Mononuclear cell (primary cell): ENCODE measurements around the gene BUB1. TPM values are rescaled to one million over a fixed set of nuclear protein-coding genes. Genes with fewer than 3 reads are reported as not detected.

Experiments
- H3K27me3 ChIP-seq: 2 replicates; pipeline ENCODE4 v1.6.0; 2011; ENCODE audit warnings: low read length, control low read depth; ENCODE audit not compliant: insufficient read depth
- H3K4me1 ChIP-seq: 2 replicates; pipeline ENCODE4 v1.5.1; 2011; ENCODE audit warnings: mild to moderate bottlenecking, low read length, control low read depth; ENCODE audit not compliant: insufficient read depth
- H3K4me3 ChIP-seq: 2 replicates; pipeline ENCODE4 v1.5.1; 2011; ENCODE audit warnings: mild to moderate bottlenecking, low read length, moderate library complexity
- H3K9me3 ChIP-seq: 2 replicates; pipeline ENCODE4 v1.5.1; 2011; ENCODE audit warnings: low read depth, mild to moderate bottlenecking, control low read depth, low read length
- total RNA-seq: library from RNA; depleted of rRNA; stranded (reverse); fragments of >200 nt; gene quantifications from one replicate; pipeline ENCODE4 v1.2.3, GENCODE V29; 2012

BUB1 gene
- total RNA-seq: 6.0 TPM

GRCh38 chr2:110677530-110678456 is at the start of gene BUB1:
BUB1 (minus strand) TSS chr2:110678063; CDS start chr2:110677995, 68 bp downstream.
- peaks cover 39% of the 10 kb centered on the region for H3K4me1 ChIP-seq
- no peaks in the 10 kb centered on the region for H3K27me3 ChIP-seq
- H3K4me3 ChIP-seq: peak within 1 kb of the TSS; percentile 79
- no peaks in the 10 kb centered on the region for H3K9me3 ChIP-seq

- no peaks in the 10 kb centered on the region for H3K9me3 ChIP-seq
- no peaks in the 10 kb centered on the region for H3K4me1 ChIP-seq
- H3K27me3 ChIP-seq: peaks cover 10% of the 10 kb centered on the region
- H3K4me3 ChIP-seq: no peak overlapping the region
These were observed 48.4 kb upstream of the BUB1 start for GRCh38 chr2:110726285-110726684.

- Histone ChIP-seq H3K4me3 (no peak overlapping the region), H3K4me1 (no peaks in the 10 kb centered on the region), H3K27me3 (peaks cover 6% of the 10 kb centered on the region), H3K9me3 (no peaks in the 10 kb centered on the region)
These were observed 48.0 kb upstream of the BUB1 start for GRCh38 chr2:110725859-110726258.

GRCh38 chr2:110725370-110725769 is 47.5 kb upstream of the BUB1 start:
- Histone ChIP-seq H3K27me3 (peaks cover under 1% of the 10 kb centered on the region), H3K9me3 (no peaks in the 10 kb centered on the region), H3K4me3 (no peak overlapping the region), H3K4me1 (no peaks in the 10 kb centered on the region)

GRCh38 chr2:110724820-110725219 is 47.0 kb upstream of the BUB1 start:
- H3K4me1 ChIP-seq: no peaks in the 10 kb centered on the region
- H3K27me3 ChIP-seq: no peaks in the 10 kb centered on the region
- no peaks in the 10 kb centered on the region for H3K9me3 ChIP-seq
- no peak overlapping the region for H3K4me3 ChIP-seq

GRCh38 chr2:110720547-110720946 is 42.7 kb upstream of the BUB1 start:
- no peaks in the 10 kb centered on the region for H3K9me3 ChIP-seq
- no peak overlapping the region for H3K4me3 ChIP-seq
- no peaks in the 10 kb centered on the region for H3K27me3 ChIP-seq
- H3K4me1 ChIP-seq: no peaks in the 10 kb centered on the region

GRCh38 chr2:110718990-110719389 is 41.1 kb upstream of the BUB1 start:
- peaks cover 4% of the 10 kb centered on the region for H3K4me1 ChIP-seq
- H3K4me3 ChIP-seq: no peak overlapping the region
- H3K27me3 ChIP-seq: no peaks in the 10 kb centered on the region
- no peaks in the 10 kb centered on the region for H3K9me3 ChIP-seq

- Histone ChIP-seq H3K4me3 (no peak overlapping the region), H3K9me3 (no peaks in the 10 kb centered on the region), H3K4me1 (peaks cover 4% of the 10 kb centered on the region), H3K27me3 (no peaks in the 10 kb centered on the region)
These were observed 40.5 kb upstream of the BUB1 start for GRCh38 chr2:110718382-110718781.

- no peaks in the 10 kb centered on the region for H3K27me3 ChIP-seq
- no peaks in the 10 kb centered on the region for H3K9me3 ChIP-seq
- H3K4me3 ChIP-seq: no peak overlapping the region
- peaks cover 4% of the 10 kb centered on the region for H3K4me1 ChIP-seq
These were observed 39.9 kb upstream of the BUB1 start for GRCh38 chr2:110717734-110718133.

- no peaks in the 10 kb centered on the region for H3K9me3 ChIP-seq
- H3K4me1 ChIP-seq: peaks cover 4% of the 10 kb centered on the region
- H3K27me3 ChIP-seq: no peaks in the 10 kb centered on the region
- no peak overlapping the region for H3K4me3 ChIP-seq
These were observed 39.2 kb upstream of the BUB1 start for GRCh38 chr2:110716959-110717645.

GRCh38 chr2:110714452-110715224 is 36.8 kb upstream of the BUB1 start:
- H3K4me3 ChIP-seq: no peak overlapping the region
- H3K9me3 ChIP-seq: no peaks in the 10 kb centered on the region
- peaks cover 6% of the 10 kb centered on the region for H3K27me3 ChIP-seq
- peaks cover 4% of the 10 kb centered on the region for H3K4me1 ChIP-seq

GRCh38 chr2:110713513-110714362 is 35.9 kb upstream of the BUB1 start:
- Histone ChIP-seq H3K4me1 (peaks cover 12% of the 10 kb centered on the region), H3K9me3 (no peaks in the 10 kb centered on the region), H3K4me3 (no peak overlapping the region), H3K27me3 (peaks cover 6% of the 10 kb centered on the region)

- Histone ChIP-seq H3K9me3 (no peaks in the 10 kb centered on the region), H3K27me3 (peaks cover 6% of the 10 kb centered on the region), H3K4me1 (peaks cover 22% of the 10 kb centered on the region), H3K4me3 (no peak overlapping the region)
These were observed 34.9 kb upstream of the BUB1 start for GRCh38 chr2:110712737-110713136.

GRCh38 chr2:110708455-110708854 is 30.6 kb upstream of the BUB1 start:
- Histone ChIP-seq H3K9me3 (no peaks in the 10 kb centered on the region), H3K4me3 (no peak overlapping the region), H3K27me3 (peaks cover 6% of the 10 kb centered on the region), H3K4me1 (peaks cover 23% of the 10 kb centered on the region)
